Naive thymus-derived CD4-positive, alpha-beta T cell (primary cell): ENCODE measurements around the gene CAMK2A. TPM values are rescaled to one million over a fixed set of nuclear protein-coding genes. Genes with fewer than 3 reads are reported as not detected.

Experiments
- ATAC-seq: fragments of 150-1000 bp; cut with Tn5 transposase; 2 replicates; pipeline ENCODE4 v1.10.0; 2021; ENCODE audit warnings: mild to moderate bottlenecking, moderate library complexity
- CTCF ChIA-PET: fragments of 350-600 bp; sonication (Branson Sonifier 250); formaldehyde crosslinking; loops from one replicate; lab custom pipeline; 2021; ENCODE audit warnings: antibody characterized with exemption; lab: Charles Lee
- POLR2A ChIA-PET: fragments of 350-600 bp; sonication (Branson Sonifier 250); formaldehyde crosslinking; loops from one replicate; lab custom pipeline; 2021; ENCODE audit warnings: antibody characterized with exemption, inconsistent platforms; lab: Charles Lee
- DNase-seq, 9 donors: peaks; one replicate each; pipeline versions ENCODE4 v3.0.0 to v3.0.0-alpha.2; 2020 to 2022; ENCODE audit warnings: mixed read lengths in 1 of 9
- H3K27ac ChIP-seq: one replicate; pipeline ENCODE4 v1.7.0; 2013; ENCODE audit warnings: mild to moderate bottlenecking, low read depth, low read length, moderate library complexity
- H3K27me3 ChIP-seq, 2 donors: one replicate each; pipeline ENCODE4 v1.7.0; 2013; ENCODE audit warnings: low read length in 2 of 2, mild to moderate bottlenecking in 2 of 2, moderate library complexity in 2 of 2; ENCODE audit not compliant: control insufficient read depth in 2 of 2, insufficient read depth in 2 of 2
- H3K36me3 ChIP-seq, 3 experiments: 1 replicate in 2 of 3; 2 replicates in 1 of 3; pipeline ENCODE4 v1.7.0; 2013; ENCODE audit warnings: low read length in 3 of 3, mild to moderate bottlenecking in 3 of 3, moderate library complexity in 1 of 3; ENCODE audit not compliant: insufficient read depth in 3 of 3, control insufficient read depth in 2 of 3
- H3K4me1 ChIP-seq, 2 donors: one replicate each; pipeline ENCODE4 v1.7.0; 2013; ENCODE audit warnings: low read length in 2 of 2, mild to moderate bottlenecking in 2 of 2, moderate library complexity in 1 of 2; ENCODE audit not compliant: control insufficient read depth in 2 of 2, insufficient read depth in 2 of 2
- H3K4me3 ChIP-seq: 2 replicates; pipeline ENCODE4 v1.7.0; 2013; ENCODE audit warnings: mild to moderate bottlenecking, low read length
- H3K9me3 ChIP-seq, 3 experiments: 1 replicate in 2 of 3; 2 replicates in 1 of 3; pipeline ENCODE4 v1.7.0; 2013; ENCODE audit warnings: low read length in 3 of 3; ENCODE audit not compliant: control insufficient read depth in 2 of 3
- H3K27ac Mint-ChIP-seq, 9 donors: one replicate each; pipeline ENCODE4 v1.8.0; 2020 to 2022; ENCODE audit warnings: mixed read lengths in 9 of 9, mild to moderate bottlenecking in 8 of 9, moderate library complexity in 5 of 9, inconsistent platforms in 2 of 9
- H3K27me3 Mint-ChIP-seq, 5 donors: one replicate each; pipeline ENCODE4 v1.8.0; 2021 to 2022; ENCODE audit warnings: mixed read lengths in 5 of 5, mild to moderate bottlenecking in 1 of 5
- H3K36me3 Mint-ChIP-seq, 5 donors: one replicate each; pipeline ENCODE4 v1.8.0; 2020 to 2022; ENCODE audit warnings: mixed read lengths in 5 of 5, mild to moderate bottlenecking in 3 of 5, inconsistent platforms in 1 of 5
- H3K4me1 Mint-ChIP-seq, 7 donors: one replicate each; pipeline ENCODE4 v1.8.0; 2020 to 2022; ENCODE audit warnings: mixed read lengths in 7 of 7, mild to moderate bottlenecking in 3 of 7, inconsistent platforms in 1 of 7
- H3K4me3 Mint-ChIP-seq, 10 donors: one replicate each; pipeline ENCODE4 v1.8.0; 2020 to 2022; ENCODE audit warnings: mild to moderate bottlenecking in 10 of 10, mixed read lengths in 10 of 10, moderate library complexity in 6 of 10, inconsistent platforms in 2 of 10
- H3K9me3 Mint-ChIP-seq, 11 donors: one replicate each; pipeline ENCODE4 v1.8.0; 2020 to 2022; ENCODE audit warnings: mixed read lengths in 11 of 11, mild to moderate bottlenecking in 4 of 11, inconsistent platforms in 1 of 11, moderate library complexity in 1 of 11
- intact Hi-C, 2 donors: fragments of 100-400 bp; cut with micrococcal nuclease; formaldehyde crosslinking; loops; one replicate each; pipeline ENCODE4 v1.15.1; 2023
- polyA plus RNA-seq, 2 donors: library from polyadenylated mRNA; unstranded; fragments of 300-500 nt; fragmentation: Illumina TruSeq; gene quantifications; one replicate each; pipeline ENCODE4 v1.2.3, GENCODE V29; 2021
- total RNA-seq, 6 experiments: library from RNA in 5 of 6; stranded (reverse) in 5 of 6; gene quantifications; 1 replicate in 5 of 6; 2 replicates in 1 of 6; pipeline ENCODE4 v1.2.3 and lab custom pipeline; 2021 to 2026

The CAMK2A gene
- total and polyA plus RNA-seq, 7 experiments from 2014 or later: not detected

GRCh38 chr5:150297236-150297890 is 7.8 kb upstream of the CAMK2A start:
- no peak overlapping the region for H3K27ac ChIP-seq
- Mint-ChIP-seq H3K9me3 (no peaks in the 10 kb centered on the region), H3K36me3 (peaks cover 0 to 3% (median 0%) of the 10 kb centered on the region in 5 donors), H3K4me1 (peaks cover 0 to 5% (median 4%) of the 10 kb centered on the region in 7 donors), H3K4me3 (no peak overlapping the region), H3K27ac (no peak overlapping the region), H3K27me3 (peaks cover 18 to 25% (median 23%) of the 10 kb centered on the region in 5 donors)
- peaks cover 0 to 5% of the 10 kb centered on the region in 2 donors for H3K27me3 ChIP-seq
- intact Hi-C loops: no loop called here
- POLR2A ChIA-PET: no interaction called here
- CTCF ChIA-PET: no interaction called here
- H3K36me3 ChIP-seq: no peaks in the 10 kb centered on the region
- no peaks in the 10 kb centered on the region for H3K9me3 ChIP-seq
- no peak overlapping the region for H3K4me3 ChIP-seq
- no peak for ATAC-seq
- DNase-seq: no peak
- no peaks in the 10 kb centered on the region for H3K4me1 ChIP-seq

- H3K27me3 Mint-ChIP-seq: peaks cover 14 to 20% (median 19%) of the 10 kb centered on the region in 5 donors
- no peaks in the 10 kb centered on the region for H3K9me3 Mint-ChIP-seq
- ChIA-PET POLR2A (no interaction called here), CTCF (no interaction called here)
- ATAC-seq: no peak
- no peak overlapping the region for H3K4me3 ChIP-seq
- DNase-seq: no peak
- H3K4me1 Mint-ChIP-seq: peaks cover 0 to 1% (median under 1%) of the 10 kb centered on the region in 7 donors
- no peaks in the 10 kb centered on the region for H3K36me3 ChIP-seq
- no peaks in the 10 kb centered on the region for H3K9me3 ChIP-seq
- H3K27ac Mint-ChIP-seq: no peak overlapping the region
- no peaks in the 10 kb centered on the region for H3K4me1 ChIP-seq
- intact Hi-C loops: no loop called here
- peaks cover 0 to 1% (median 0%) of the 10 kb centered on the region in 5 donors for H3K36me3 Mint-ChIP-seq
- peaks cover 0 to 4% of the 10 kb centered on the region in 2 donors for H3K27me3 ChIP-seq
- no peak overlapping the region for H3K27ac ChIP-seq
- no peak overlapping the region for H3K4me3 Mint-ChIP-seq
Observed at GRCh38 chr5:150296496-150296895, 6.9 kb upstream of the CAMK2A start.

GRCh38 chr5:150295741-150296486 is 6.3 kb upstream of the CAMK2A start:
- Mint-ChIP-seq H3K27me3 (peaks cover 8 to 14% (median 14%) of the 10 kb centered on the region in 5 donors), H3K27ac (no peak overlapping the region), H3K36me3 (no peaks in the 10 kb centered on the region)

GRCh38 chr5:150295172-150295634 is 5.6 kb upstream of the CAMK2A start:
- H3K27me3 Mint-ChIP-seq: peaks cover 5 to 10% (median 7%) of the 10 kb centered on the region in 5 donors
- H3K27ac Mint-ChIP-seq: no peak overlapping the region
- H3K9me3 Mint-ChIP-seq: no peaks in the 10 kb centered on the region

More at GRCh38 chr5:150295741-150296486, 6.3 kb upstream of the CAMK2A start:
- no peaks in the 10 kb centered on the region for H3K4me1 Mint-ChIP-seq
- Histone ChIP-seq H3K9me3 (no peaks in the 10 kb centered on the region), H3K27me3 (no peaks in the 10 kb centered on the region), H3K4me3 (no peak overlapping the region), H3K27ac (no peak overlapping the region), H3K4me1 (no peaks in the 10 kb centered on the region), H3K36me3 (no peaks in the 10 kb centered on the region)
- ATAC-seq (no peak), DNase-seq (no peak)
- CTCF ChIA-PET: no interaction called here
- no peaks in the 10 kb centered on the region for H3K9me3 Mint-ChIP-seq
- intact Hi-C loops: no loop called here
- POLR2A ChIA-PET: no interaction called here
- H3K4me3 Mint-ChIP-seq: no peak overlapping the region

GRCh38 chr5:150294551-150295071 is 5.0 kb upstream of the CAMK2A start:
- no peaks in the 10 kb centered on the region for H3K27me3 ChIP-seq
- H3K4me3 ChIP-seq: no peak overlapping the region
- H3K4me1 ChIP-seq: no peaks in the 10 kb centered on the region
- H3K9me3 ChIP-seq: no peaks in the 10 kb centered on the region
- ATAC-seq (no peak), DNase-seq (no peak)
- H3K27me3 Mint-ChIP-seq: peaks cover 0 to 7% (median under 1%) of the 10 kb centered on the region in 5 donors
- no peaks in the 10 kb centered on the region for H3K9me3 Mint-ChIP-seq
- H3K4me1 Mint-ChIP-seq: no peaks in the 10 kb centered on the region
- no peaks in the 10 kb centered on the region for H3K36me3 Mint-ChIP-seq
- CTCF ChIA-PET: no interaction called here
- H3K36me3 ChIP-seq: no peaks in the 10 kb centered on the region
- intact Hi-C loops: loop anchor here in 1 of 2 donors (5.0 kb wide), 1 partner anchor 1358 kb away; no protein-coding TSS in a partner anchor
- POLR2A ChIA-PET: no interaction called here
- no peak overlapping the region for H3K4me3 Mint-ChIP-seq
- no peak overlapping the region for H3K27ac ChIP-seq
- H3K27ac Mint-ChIP-seq: no peak overlapping the region

More at GRCh38 chr5:150295172-150295634, 5.6 kb upstream of the CAMK2A start:
- H3K27ac ChIP-seq: no peak overlapping the region
- ATAC-seq: no peak
- H3K36me3 Mint-ChIP-seq: no peaks in the 10 kb centered on the region
- POLR2A ChIA-PET: no interaction called here
- H3K4me1 Mint-ChIP-seq: no peaks in the 10 kb centered on the region
- H3K36me3 ChIP-seq: no peaks in the 10 kb centered on the region
- no peaks in the 10 kb centered on the region for H3K27me3 ChIP-seq
- no peaks in the 10 kb centered on the region for H3K4me1 ChIP-seq
- H3K4me3 ChIP-seq: no peak overlapping the region
- H3K4me3 Mint-ChIP-seq: no peak overlapping the region
- intact Hi-C loops: no loop called here
- DNase-seq: no peak
- no peaks in the 10 kb centered on the region for H3K9me3 ChIP-seq
- CTCF ChIA-PET: no interaction called here

GRCh38 chr5:150293091-150293941 is 3.7 kb upstream of the CAMK2A start:
- POLR2A ChIA-PET: no interaction called here
- no peak for ATAC-seq

More at GRCh38 chr5:150293091-150293941, 3.7 kb upstream of the CAMK2A start:
- Mint-ChIP-seq H3K27me3 (peaks cover 0 to 7% (median 0%) of the 10 kb centered on the region in 5 donors), H3K4me3 (no peak overlapping the region), H3K36me3 (no peaks in the 10 kb centered on the region), H3K27ac (no peak overlapping the region), H3K4me1 (no peaks in the 10 kb centered on the region), H3K9me3 (no peaks in the 10 kb centered on the region)
- Histone ChIP-seq H3K27ac (no peak overlapping the region), H3K9me3 (no peaks in the 10 kb centered on the region), H3K36me3 (no peaks in the 10 kb centered on the region), H3K4me1 (no peaks in the 10 kb centered on the region), H3K27me3 (no peaks in the 10 kb centered on the region), H3K4me3 (no peak overlapping the region)
- intact Hi-C loops: loop anchor here in 1 of 2 donors (5.0 kb wide), 1 partner anchor 1359 kb away; no protein-coding TSS in a partner anchor
- CTCF ChIA-PET: no interaction called here
- DNase-seq: no peak
